ENCODE results near the gene ASTN2. TPM values are rescaled to one million over a fixed set of nuclear protein-coding genes. Genes with fewer than 3 reads are reported as not detected.

The ASTN2 gene
- total and polyA plus RNA-seq, 4 donors, result 0.57 to 2.9 (median 1.4) TPM

- H3K27ac ChIP-seq (ENCODE audit: low read depth in 1 of 2, low read length in 2 of 2), result no peak overlapping the region
- peaks cover 0 to 3% (median 0%) of the 10 kb centered on the region in 4 donors for H3K9me3 ChIP-seq (ENCODE audit: control insufficient read depth in 4 of 4, low read length in 3 of 4)
- no peak for DNase-seq (ENCODE audit: low spot score)
- TF ChIP-seq TAF1 (conservative IDR thresholded peaks at IDR 0.05), result no peak
- no peak for TF ChIP-seq REST (IDR thresholded peaks at IDR 0.05)
- no peak for TF ChIP-seq HNF4G (IDR thresholded peaks at IDR 0.05)
- TF ChIP-seq FOXA1 (IDR thresholded peaks at IDR 0.05), result no peak
- TF ChIP-seq EGR1 (IDR thresholded peaks at IDR 0.05; ENCODE audit: low read depth in 2 of 2), result no peak
- no peak for TF ChIP-seq NR2F2 (IDR thresholded peaks at IDR 0.05)
- no peak for TF ChIP-seq CTCF (IDR thresholded peaks at IDR 0.05; ENCODE audit: low read depth, low read length, missing input control)
- TF ChIP-seq MAX (IDR thresholded peaks at IDR 0.05), result no peak
- no peak for TF ChIP-seq SP1 (IDR thresholded peaks at IDR 0.05)
- no peak for TF ChIP-seq GABPA (IDR thresholded peaks at IDR 0.05 in 1 of 2, conservative IDR thresholded peaks at IDR 0.05 in 1 of 2)
- TF ChIP-seq YY1 (IDR thresholded peaks at IDR 0.05), result no peak
- no peak for TF ChIP-seq ZBTB33 (IDR thresholded peaks at IDR 0.05)
- H3K4me1 ChIP-seq (ENCODE audit: control insufficient read depth in 4 of 4, insufficient read depth in 4 of 4, low read length in 3 of 4), result no peaks in the 10 kb centered on the region
- WGBS, result 50% methylated on average over 3 of the region's 3 CpGs
- H3K9ac ChIP-seq (ENCODE audit: low read depth in 1 of 2, low read length in 2 of 2), result no peak overlapping the region
- no peaks in the 10 kb centered on the region for H3K36me3 ChIP-seq (ENCODE audit: control insufficient read depth in 4 of 4, insufficient read depth in 3 of 4, low read depth in 1 of 4, low read length in 3 of 4)
- no peak overlapping the region for H3K4me3 ChIP-seq (ENCODE audit: low read depth in 1 of 3, low read length in 3 of 3)
- no peaks in the 10 kb centered on the region for H3K27me3 ChIP-seq (ENCODE audit: control insufficient read depth in 4 of 4, insufficient read depth in 4 of 4, low read length in 3 of 4)
These were observed 195.9 kb downstream of the ASTN2 start for GRCh38 chr9:117218951-117219350.

GRCh38 chr9:117214416-117214815 is 200.4 kb downstream of the ASTN2 start:
- H3K9ac ChIP-seq (ENCODE audit: low read depth in 1 of 2, low read length in 2 of 2), result no peak overlapping the region
- H3K9me3 ChIP-seq (ENCODE audit: control insufficient read depth in 4 of 4, low read length in 3 of 4), result peaks cover 0 to 5% (median 0%) of the 10 kb centered on the region in 4 donors
- no peaks in the 10 kb centered on the region for H3K36me3 ChIP-seq (ENCODE audit: control insufficient read depth in 4 of 4, insufficient read depth in 3 of 4, low read depth in 1 of 4, low read length in 3 of 4)
- no peak for DNase-seq (ENCODE audit: low spot score)
- H3K4me1 ChIP-seq (ENCODE audit: control insufficient read depth in 4 of 4, insufficient read depth in 4 of 4, low read length in 3 of 4), result no peaks in the 10 kb centered on the region
- 91% methylated on average over 23 of the region's 23 CpGs for WGBS
- TF ChIP-seq GABPA (IDR thresholded peaks at IDR 0.05 in 1 of 2, conservative IDR thresholded peaks at IDR 0.05 in 1 of 2), result no peak
- TF ChIP-seq RAD21 (IDR thresholded peaks at IDR 0.05), result no peak
- TF ChIP-seq REST (IDR thresholded peaks at IDR 0.05), result no peak
- TF ChIP-seq FOXA2 (IDR thresholded peaks at IDR 0.05), result no peak
- no peak for TF ChIP-seq EGR1 (IDR thresholded peaks at IDR 0.05; ENCODE audit: low read depth in 2 of 2)
- TF ChIP-seq TAF1 (conservative IDR thresholded peaks at IDR 0.05), result no peak
- TF ChIP-seq HNF4A (conservative IDR thresholded peaks at IDR 0.05), result no peak
- TF ChIP-seq MAX (IDR thresholded peaks at IDR 0.05), result no peak
- no peak for TF ChIP-seq HNF4G (IDR thresholded peaks at IDR 0.05)
- TF ChIP-seq ATF3 (IDR thresholded peaks at IDR 0.05), result no peak
- no peak overlapping the region for H3K4me3 ChIP-seq (ENCODE audit: low read depth in 1 of 3, low read length in 3 of 3)
- no peaks in the 10 kb centered on the region for H3K27me3 ChIP-seq (ENCODE audit: control insufficient read depth in 4 of 4, insufficient read depth in 4 of 4, low read length in 3 of 4)
- H3K27ac ChIP-seq (ENCODE audit: low read depth in 1 of 2, low read length in 2 of 2), result no peak overlapping the region

Measured in liver (tissue), 9 donors.